CD4-positive, alpha-beta T cell (primary cell): ENCODE data around the gene SCUBE1. TPM values are rescaled to one million over a fixed set of nuclear protein-coding genes. Genes with fewer than 3 reads are reported as not detected.
"Not testable (repeated sequence)": the region's sequence is repeated elsewhere in the genome, so short reads cannot be mapped to it uniquely, and the experiment has no call there.

ENCODE experiments used
- ATAC-seq: fragments of 200-7000 bp; cut with Tn5 transposase; one replicate; pipeline ENCODE4 v1.10.0; 2022; ENCODE audit warnings: mild to moderate bottlenecking; ENCODE audit not compliant: poor library complexity
- CTCF ChIA-PET: fragments of 350-600 bp; sonication (Branson Sonifier 250); formaldehyde crosslinking; loops from one replicate; lab custom pipeline; 2021; ENCODE audit warnings: antibody characterized with exemption, inconsistent platforms; lab: Charles Lee
- POLR2A ChIA-PET: fragments of 350-600 bp; sonication (Branson Sonifier 250); formaldehyde crosslinking; loops from one replicate; lab custom pipeline; 2021; ENCODE audit warnings: antibody characterized with exemption, inconsistent platforms; lab: Charles Lee
- DNase-seq, 14 experiments: peaks; one replicate each; pipeline ENCODE4 v3.0.0-alpha.2; 2013 to 2020; ENCODE audit warnings: mixed read lengths in 2 of 14
- H3K27ac ChIP-seq, 2 donors: one replicate each; pipeline versions ENCODE4 v1.5.1 to v1.7.0; 2013; ENCODE audit warnings: low read length in 2 of 2, low read depth in 1 of 2, mild to moderate bottlenecking in 1 of 2
- H3K27me3 ChIP-seq, 2 experiments: 1 replicate in 1 of 2; 2 replicates in 1 of 2; pipeline versions ENCODE4 v1.6.1 to v1.7.0; 2013; ENCODE audit warnings: low read length in 2 of 2, control low read depth in 1 of 2, mild to moderate bottlenecking in 1 of 2, moderate library complexity in 1 of 2; ENCODE audit not compliant: insufficient read depth in 2 of 2, control insufficient read depth in 1 of 2
- H3K36me3 ChIP-seq: one replicate; pipeline ENCODE4 v1.6.1; 2013; ENCODE audit warnings: low read length, control low read depth; ENCODE audit not compliant: insufficient read depth
- H3K4me1 ChIP-seq: one replicate; pipeline ENCODE4 v1.6.1; 2013; ENCODE audit warnings: low read length, control low read depth; ENCODE audit not compliant: insufficient read depth
- H3K4me3 ChIP-seq: one replicate; pipeline ENCODE4 v1.5.1; 2013; ENCODE audit warnings: mild to moderate bottlenecking, low read length, moderate library complexity
- H3K9me3 ChIP-seq, 2 experiments: 1 replicate in 1 of 2; 2 replicates in 1 of 2; pipeline versions ENCODE4 v1.6.1 to v1.7.0; 2013; ENCODE audit warnings: low read length in 2 of 2, mild to moderate bottlenecking in 2 of 2, control low read depth in 1 of 2, moderate library complexity in 1 of 2; ENCODE audit not compliant: control insufficient read depth in 1 of 2, insufficient read depth in 1 of 2
- H3K27ac Mint-ChIP-seq: one replicate; pipeline ENCODE4 v1.8.0; 2020; ENCODE audit warnings: mixed read lengths
- H3K27me3 Mint-ChIP-seq: one replicate; pipeline ENCODE4 v1.8.0; 2021; ENCODE audit warnings: mixed read lengths
- H3K36me3 Mint-ChIP-seq: one replicate; pipeline ENCODE4 v1.8.0; 2021; ENCODE audit warnings: low read depth, mixed read lengths
- H3K4me1 Mint-ChIP-seq: one replicate; pipeline ENCODE4 v1.8.0; 2021; ENCODE audit warnings: low read depth, mixed read lengths
- H3K4me3 Mint-ChIP-seq: one replicate; pipeline ENCODE4 v1.8.0; 2020; ENCODE audit warnings: mild to moderate bottlenecking, mixed read lengths
- H3K9me3 Mint-ChIP-seq: one replicate; pipeline ENCODE4 v1.8.0; 2020; ENCODE audit warnings: mixed read lengths
- CTCF ChIP-seq: fragments of 200-600 bp; IDR thresholded peaks from one replicate; pipeline ENCODE4 v1.8.0; 2022; ENCODE audit warnings: antibody characterized with exemption, mild to moderate bottlenecking
- intact Hi-C, 2 experiments: fragments of 100-400 bp; cut with DNase I in 1 of 2; cut with micrococcal nuclease in 1 of 2; formaldehyde crosslinking; loops; one replicate each; pipeline versions ENCODE4 v1.15.1 to v1.9.0; 2023 to 2025; cut with DNase I, micrococcal nuclease
- total RNA-seq, 174 experiments: library from RNA in 2 of 174; stranded (reverse) in 2 of 174; gene quantifications; one replicate each; pipeline ENCODE4 v1.2.3 and lab custom pipeline; 2021 to 2026

The SCUBE1 gene
- total RNA-seq, 2 experiments from 2014 or later = not detected

- Histone ChIP-seq H3K9me3 (no peaks in the 10 kb centered on the region), H3K27me3 (no peaks in the 10 kb centered on the region), H3K27ac (no peak overlapping the region), H3K4me3 (no peak overlapping the region), H3K4me1 (peaks cover 12% of the 10 kb centered on the region), H3K36me3 (no peaks in the 10 kb centered on the region)
- CTCF ChIA-PET = interaction anchor here (1.0 kb wide), 1 partner anchor 59 kb away, joined by 4 read pairs; no protein-coding TSS in a partner anchor
- H3K36me3 Mint-ChIP-seq = no peaks in the 10 kb centered on the region
- H3K27ac Mint-ChIP-seq = no peak overlapping the region
- ATAC-seq (no peak), DNase-seq (no peak)
- H3K27me3 Mint-ChIP-seq = no peaks in the 10 kb centered on the region
- no peaks in the 10 kb centered on the region for H3K9me3 Mint-ChIP-seq
- intact Hi-C loops = no loop called here
- no peak overlapping the region for H3K4me3 Mint-ChIP-seq
- H3K4me1 Mint-ChIP-seq = no peaks in the 10 kb centered on the region
- POLR2A ChIA-PET = no interaction called here
- no peak for TF ChIP-seq CTCF
These were observed 54.8 kb downstream of the SCUBE1 start for GRCh38 chr22:43288378-43288777.

- no peaks in the 10 kb centered on the region for H3K27me3 Mint-ChIP-seq
- H3K4me3 Mint-ChIP-seq = no peak overlapping the region
- H3K9me3 Mint-ChIP-seq = no peaks in the 10 kb centered on the region
- no peak overlapping the region for H3K27ac ChIP-seq
- ChIA-PET POLR2A (no interaction called here), CTCF (no interaction called here)
- H3K27ac Mint-ChIP-seq = no peak overlapping the region
- H3K9me3 ChIP-seq = no peaks in the 10 kb centered on the region
- no peaks in the 10 kb centered on the region for H3K27me3 ChIP-seq
- no peak overlapping the region for H3K4me3 ChIP-seq
- H3K36me3 ChIP-seq = no peaks in the 10 kb centered on the region
- no peak for DNase-seq
- TF ChIP-seq CTCF = no peak
- intact Hi-C loops = no loop called here
- ATAC-seq = no peak
- H3K4me1 Mint-ChIP-seq = no peaks in the 10 kb centered on the region
- no peaks in the 10 kb centered on the region for H3K36me3 Mint-ChIP-seq
- H3K4me1 ChIP-seq = peaks cover 12% of the 10 kb centered on the region
These were observed 55.7 kb downstream of the SCUBE1 start for GRCh38 chr22:43287441-43287840.

- ChIA-PET CTCF (no interaction called here), POLR2A (no interaction called here)
- Histone ChIP-seq H3K27me3 (no peaks in the 10 kb centered on the region), H3K4me3 (no peak overlapping the region), H3K36me3 (no peaks in the 10 kb centered on the region), H3K4me1 (peaks cover 4% of the 10 kb centered on the region), H3K27ac (no peak overlapping the region), H3K9me3 (no peaks in the 10 kb centered on the region)
- intact Hi-C loops = no loop called here
- TF ChIP-seq CTCF = no peak
- no peak for DNase-seq
- Mint-ChIP-seq H3K27ac (no peak overlapping the region), H3K27me3 (no peaks in the 10 kb centered on the region), H3K9me3 (no peaks in the 10 kb centered on the region), H3K4me3 (no peak overlapping the region), H3K36me3 (no peaks in the 10 kb centered on the region), H3K4me1 (no peaks in the 10 kb centered on the region)
- ATAC-seq = no peak
These were observed 61.8 kb downstream of the SCUBE1 start for GRCh38 chr22:43281394-43281793.

- intact Hi-C loops, H3K9me3 ChIP-seq, CTCF ChIA-PET, H3K9me3 Mint-ChIP-seq, POLR2A ChIA-PET, H3K4me3 ChIP-seq, H3K27ac ChIP-seq, H3K4me1 Mint-ChIP-seq, H3K36me3 Mint-ChIP-seq, ATAC-seq, H3K27me3 Mint-ChIP-seq, H3K4me3 Mint-ChIP-seq, H3K27ac Mint-ChIP-seq, H3K4me1 ChIP-seq, H3K36me3 ChIP-seq, H3K27me3 ChIP-seq: not testable (repeated sequence)
- peak in 1 of 14 experiments; percentile 12 for DNase-seq
These were observed 62.7 kb downstream of the SCUBE1 start for GRCh38 chr22:43280523-43280886.
